Esophagus squamous epithelium (tissue), 5 donors: ENCODE results near the gene PHC3. TPM values are rescaled to one million over a fixed set of nuclear protein-coding genes. Genes with fewer than 3 reads are reported as not detected.

Experiments
- DNase-seq: peaks from one replicate; lab custom pipeline; 2025; lab: John Stamatoyannopoulos, UW
- H3K27ac ChIP-seq, 4 donors: fragments of 200-600 bp; sonication (generic); one replicate each; pipeline ENCODE4 v1.5.1; 2016 to 2019; ENCODE audit warnings: mild to moderate bottlenecking in 1 of 4
- H3K27me3 ChIP-seq, 4 donors: fragments of 200-600 bp; sonication (generic); 1 replicate in 3 of 4; 2 replicates in 1 of 4; pipeline versions ENCODE4 v1.5.1 to v1.6.0; 2017 to 2021; ENCODE audit warnings: antibody characterized with exemption in 1 of 4
- H3K36me3 ChIP-seq, 3 donors: fragments of 200-600 bp; sonication (generic); one replicate each; pipeline ENCODE4 v1.5.1; 2016 to 2019
- H3K4me1 ChIP-seq, 3 donors: fragments of 200-600 bp; sonication (generic); one replicate each; pipeline ENCODE4 v1.5.1; 2017 to 2019
- H3K4me3 ChIP-seq, 4 donors: fragments of 200-600 bp; sonication (generic); 1 replicate in 3 of 4; 2 replicates in 1 of 4; pipeline ENCODE4 v1.5.1; 2016 to 2019; ENCODE audit warnings: mild to moderate bottlenecking in 2 of 4, moderate library complexity in 1 of 4
- H3K9me3 ChIP-seq, 3 donors: fragments of 200-600 bp; sonication (generic); one replicate each; pipeline ENCODE4 v1.5.1; 2016 to 2019
- CTCF ChIP-seq, 6 experiments: fragments of 450-650 bp in 4 of 6; fragments of 200-600 bp in 2 of 6; sonication (generic) in 2 of 6; IDR thresholded peaks; one replicate each; pipeline ENCODE4 v1.5.1; 2016 to 2019; ENCODE audit warnings: antibody characterized with exemption in 6 of 6, mild to moderate bottlenecking in 4 of 6, moderate library complexity in 4 of 6
- POLR2A ChIP-seq, 4 donors: fragments of 450-650 bp; IDR thresholded peaks; one replicate each; pipeline ENCODE4 v1.6.1; 2017; ENCODE audit warnings: antibody characterized with exemption in 4 of 4, mild to moderate bottlenecking in 4 of 4, moderate library complexity in 3 of 4
- WGBS, 2 donors: methylation state at CpG; one replicate each; pipeline ENCODE4 v1.1.5; 2018; 5-methylcytosine and 5-hydroxymethylcytosine counted together
- intact Hi-C: fragments of 100-400 bp; cut with DNase I; formaldehyde crosslinking; loops from one replicate; pipeline ENCODE4 v1.15.0; 2022
- total RNA-seq, 4 donors: library from RNA; depleted of rRNA; stranded (reverse); fragments of >200 nt; gene quantifications; one replicate each; pipeline ENCODE4 v1.1.0, GENCODE V29; 2016
- donor health status: DM: yes; HTN: yes; CAD: no.

PHC3 gene
- total RNA-seq, 4 donors from 2014 or later = 22.1 to 47.7 (median 25.4) TPM

- Histone ChIP-seq H3K36me3 (peaks cover 0 to 56% (median 4%) of the 10 kb centered on the region in 3 donors), H3K27me3 (no peaks in the 10 kb centered on the region), H3K9me3 (no peaks in the 10 kb centered on the region), H3K4me1 (no peaks in the 10 kb centered on the region), H3K27ac (no peak overlapping the region), H3K4me3 (no peak overlapping the region)
- TF ChIP-seq CTCF (IDR thresholded peaks at IDR 0.05) (no peak), POLR2A (IDR thresholded peaks at IDR 0.05) (no peak)
- 95 to 100% methylated on average over 1 of the region's 1 CpG for WGBS, 2 donors
- DNase-seq = no peak
- intact Hi-C loops = no loop called here
These were observed 98.2 kb downstream of the PHC3 start for GRCh38 chr3:170083343-170083742.

- H3K27ac ChIP-seq = no peak overlapping the region
- no peak for DNase-seq
- no peaks in the 10 kb centered on the region for H3K27me3 ChIP-seq
- intact Hi-C loops = no loop called here
- no peaks in the 10 kb centered on the region for H3K4me1 ChIP-seq
- no peak for TF ChIP-seq CTCF (IDR thresholded peaks at IDR 0.05)
- TF ChIP-seq POLR2A (IDR thresholded peaks at IDR 0.05) = no peak
- peaks cover 0 to 36% (median 4%) of the 10 kb centered on the region in 3 donors for H3K36me3 ChIP-seq
- H3K4me3 ChIP-seq = no peak overlapping the region
- no peaks in the 10 kb centered on the region for H3K9me3 ChIP-seq
- WGBS, 2 donors = 68 to 84% methylated on average over 1 of the region's 1 CpG
These were observed 100.3 kb downstream of the PHC3 start for GRCh38 chr3:170081079-170081741.

GRCh38 chr3:170080605-170081004, 100.9 kb downstream of the PHC3 start:
- H3K9me3 ChIP-seq = no peaks in the 10 kb centered on the region
- peaks cover 0 to 30% (median 4%) of the 10 kb centered on the region in 3 donors for H3K36me3 ChIP-seq
- no peaks in the 10 kb centered on the region for H3K27me3 ChIP-seq
- no peaks in the 10 kb centered on the region for H3K4me1 ChIP-seq
- TF ChIP-seq POLR2A (IDR thresholded peaks at IDR 0.05) = no peak
- TF ChIP-seq CTCF (IDR thresholded peaks at IDR 0.05) = no peak
- no peak overlapping the region for H3K4me3 ChIP-seq
- intact Hi-C loops = no loop called here
- H3K27ac ChIP-seq = no peak overlapping the region
- DNase-seq = no peak
- WGBS, 2 donors = 80 to 84% methylated on average over 4 of the region's 4 CpGs

- no peak for DNase-seq
- TF ChIP-seq POLR2A (IDR thresholded peaks at IDR 0.05) = no peak
- TF ChIP-seq CTCF (IDR thresholded peaks at IDR 0.05) = no peak
- H3K4me3 ChIP-seq = no peak overlapping the region
- 68 to 72% methylated on average over 2 of the region's 2 CpGs for WGBS, 2 donors
- H3K36me3 ChIP-seq = peaks cover 0 to 20% (median 0%) of the 10 kb centered on the region in 3 donors
- H3K27ac ChIP-seq = no peak overlapping the region
- H3K27me3 ChIP-seq = no peaks in the 10 kb centered on the region
- intact Hi-C loops = no loop called here
- no peaks in the 10 kb centered on the region for H3K9me3 ChIP-seq
- H3K4me1 ChIP-seq = no peaks in the 10 kb centered on the region
These were observed 101.9 kb downstream of the PHC3 start for GRCh38 chr3:170079536-170080165.

GRCh38 chr3:170078620-170079281, 102.8 kb downstream of the PHC3 start:
- intact Hi-C loops = no loop called here
- 87% methylated on average over 13 of the region's 13 CpGs for WGBS, 2 donors
- no peak overlapping the region for H3K4me3 ChIP-seq
- no peaks in the 10 kb centered on the region for H3K9me3 ChIP-seq
- no peak overlapping the region for H3K27ac ChIP-seq
- H3K27me3 ChIP-seq = no peaks in the 10 kb centered on the region
- TF ChIP-seq POLR2A (IDR thresholded peaks at IDR 0.05) = no peak
- TF ChIP-seq CTCF (IDR thresholded peaks at IDR 0.05) = no peak
- no peak for DNase-seq
- peaks cover 0 to 15% (median 0%) of the 10 kb centered on the region in 3 donors for H3K36me3 ChIP-seq
- no peaks in the 10 kb centered on the region for H3K4me1 ChIP-seq
